GM23338 (cell line): ENCODE data around the gene LRBA. TPM values are rescaled to one million over a fixed set of nuclear protein-coding genes. Genes with fewer than 3 reads are reported as not detected.

ENCODE experiments used
- ATAC-seq: fragments of 200-7000 bp; cut with Tn5 transposase; 3 replicates; pipeline ENCODE4 v1.9.1; 2020
- DNase-seq: peaks from one replicate; pipeline ENCODE4 v3.0.0-alpha.2; 2015; ENCODE audit warnings: low spot score
- H2AFZ ChIP-seq: fragments of 200-600 bp; sonication (generic); 2 replicates; pipeline ENCODE4 v1.8.0; 2016; ENCODE audit warnings: antibody characterized with exemption, mild to moderate bottlenecking, moderate library complexity
- H3F3A ChIP-seq: fragments of 200-600 bp; sonication (generic); replicated peaks from 2 replicates; pipeline ENCODE4 v1.8.0; 2017; ENCODE audit warnings: antibody characterized with exemption, mixed run types, low read depth
- H3K27ac ChIP-seq: fragments of 200-600 bp; sonication (generic); 2 replicates; pipeline ENCODE4 v1.6.1; 2016; ENCODE audit warnings: low read depth
- H3K27me3 ChIP-seq: fragments of 200-600 bp; sonication (generic); 2 replicates; pipeline ENCODE4 v1.8.0; 2016; ENCODE audit warnings: mild to moderate bottlenecking, mixed run types, moderate library complexity; ENCODE audit not compliant: insufficient read depth
- H3K36me3 ChIP-seq: fragments of 200-600 bp; sonication (generic); 2 replicates; pipeline ENCODE4 v1.8.0; 2016; ENCODE audit warnings: mild to moderate bottlenecking; ENCODE audit not compliant: insufficient read depth
- H3K4me1 ChIP-seq: fragments of 200-600 bp; sonication (generic); 2 replicates; pipeline ENCODE4 v1.8.0; 2016; ENCODE audit warnings: mild to moderate bottlenecking, moderate library complexity; ENCODE audit not compliant: insufficient read depth
- H3K4me2 ChIP-seq: fragments of 200-600 bp; sonication (generic); 2 replicates; pipeline ENCODE4 v1.7.1; 2017; ENCODE audit warnings: mixed run types
- H3K4me3 ChIP-seq: fragments of 200-600 bp; sonication (generic); 2 replicates; pipeline ENCODE4 v1.6.1; 2016; ENCODE audit warnings: mixed run types
- H3K79me2 ChIP-seq: fragments of 200-600 bp; sonication (generic); replicated peaks from 2 replicates; pipeline ENCODE4 v1.8.0; 2017; ENCODE audit warnings: mild to moderate bottlenecking; ENCODE audit not compliant: insufficient read depth
- H3K9me2 ChIP-seq: fragments of 200-600 bp; sonication (generic); 2 replicates; pipeline ENCODE4 v1.8.0; 2017; ENCODE audit not compliant: insufficient read depth
- H4K20me1 ChIP-seq: fragments of 200-600 bp; sonication (generic); replicated peaks from 2 replicates; pipeline ENCODE4 v1.8.0; 2017; ENCODE audit warnings: mild to moderate bottlenecking; ENCODE audit not compliant: insufficient read depth
- H3K27ac Mint-ChIP-seq: 2 replicates; pipeline ENCODE4 v1.8.0; 2020; ENCODE audit warnings: inconsistent platforms, mild to moderate bottlenecking, moderate library complexity, mixed read lengths
- H3K27me3 Mint-ChIP-seq: 3 replicates; pipeline ENCODE4 v1.8.0; 2022; ENCODE audit warnings: low read depth, mild to moderate bottlenecking, moderate library complexity, mixed read lengths, inconsistent platforms; ENCODE audit not compliant: insufficient read depth, poor library complexity
- H3K36me3 Mint-ChIP-seq: 3 replicates; pipeline ENCODE4 v1.8.0; 2021; ENCODE audit warnings: low read depth, mild to moderate bottlenecking, inconsistent platforms, moderate library complexity, mixed read lengths
- H3K4me1 Mint-ChIP-seq: 3 replicates; pipeline ENCODE4 v1.8.0; 2020; ENCODE audit warnings: mild to moderate bottlenecking, inconsistent platforms, mixed read lengths
- H3K4me3 Mint-ChIP-seq: 3 replicates; pipeline ENCODE4 v1.8.0; 2021; ENCODE audit warnings: moderate library complexity, mild to moderate bottlenecking, inconsistent platforms, mixed read lengths
- H3K9me3 Mint-ChIP-seq: 3 replicates; pipeline ENCODE4 v1.8.0; 2020; ENCODE audit warnings: moderate library complexity, mild to moderate bottlenecking, inconsistent platforms, mixed read lengths
- CREB1 ChIP-seq: fragments of 250-450 bp; sonication (Bioruptor Pico); IDR thresholded peaks from 2 replicates; pipeline ENCODE4 v1.5.0; 2020; ENCODE audit warnings: low read depth, mild to moderate bottlenecking, moderate library complexity
- EZH2 ChIP-seq: fragments of 200-600 bp; sonication (generic); IDR thresholded peaks from one replicate; pipeline ENCODE4 v1.8.0; 2017; ENCODE audit warnings: antibody characterized with exemption, mild to moderate bottlenecking, low read depth; ENCODE audit not compliant: unreplicated experiment
- JUNB ChIP-seq: IDR thresholded peaks from one replicate; pipeline ENCODE4 v1.6.1; 2016; ENCODE audit warnings: antibody characterized with exemption; ENCODE audit not compliant: unreplicated experiment
- STAT1 ChIP-seq: IDR thresholded peaks from one replicate; pipeline ENCODE4 v1.6.1; 2016; ENCODE audit warnings: antibody characterized with exemption; ENCODE audit not compliant: unreplicated experiment
- ZNF114 ChIP-seq: fragments of 250-450 bp; sonication (Bioruptor Pico); IDR thresholded peaks from 2 replicates; pipeline ENCODE4 v1.5.0; 2020; ENCODE audit warnings: mild to moderate bottlenecking, moderate library complexity
- ZNF331 ChIP-seq: fragments of 250-450 bp; sonication (Bioruptor Pico); IDR thresholded peaks from 2 replicates; pipeline ENCODE4 v1.5.0; 2020; ENCODE audit warnings: low read depth, mild to moderate bottlenecking, moderate library complexity
- polyA plus RNA-seq: library from polyadenylated mRNA; unstranded; fragments of >200 nt; fragmentation: Nextera tagmentation; extraction: Ambion mirVana; gene quantifications from 2 replicates; pipeline ENCODE4 v1.2.1, GENCODE V29; 2016
- total RNA-seq: library from RNA; depleted of rRNA; stranded (reverse); fragments of >200 nt; shearing (Covaris generic); gene quantifications from 2 replicates; pipeline ENCODE4 v1.2.3, GENCODE V29; 2014
- TF ChIP-seq, protein P1 (sequence below), 2 experiments: fragments of 200-600 bp in 1 of 2; sonication (generic) in 1 of 2; conservative IDR thresholded peaks; 2 replicates each; pipeline versions ENCODE4 v1.5.1 to v1.6.1; 2016 to 2017; ENCODE audit warnings: antibody characterized with exemption in 2 of 2, low read depth in 2 of 2, mild to moderate bottlenecking in 2 of 2, moderate library complexity in 1 of 2
- TF ChIP-seq, protein P2 (sequence below): IDR thresholded peaks from 2 replicates; pipeline ENCODE4 v1.6.1; 2016; ENCODE audit warnings: antibody characterized with exemption
- TF ChIP-seq, protein P3 (sequence below): IDR thresholded peaks from one replicate; pipeline ENCODE4 v1.6.1; 2018; ENCODE audit warnings: antibody characterized with exemption; ENCODE audit not compliant: unreplicated experiment

Gene LRBA
- total and polyA plus RNA-seq, 2 experiments from 2014 or later = 23.3 to 126 TPM

DNA sequence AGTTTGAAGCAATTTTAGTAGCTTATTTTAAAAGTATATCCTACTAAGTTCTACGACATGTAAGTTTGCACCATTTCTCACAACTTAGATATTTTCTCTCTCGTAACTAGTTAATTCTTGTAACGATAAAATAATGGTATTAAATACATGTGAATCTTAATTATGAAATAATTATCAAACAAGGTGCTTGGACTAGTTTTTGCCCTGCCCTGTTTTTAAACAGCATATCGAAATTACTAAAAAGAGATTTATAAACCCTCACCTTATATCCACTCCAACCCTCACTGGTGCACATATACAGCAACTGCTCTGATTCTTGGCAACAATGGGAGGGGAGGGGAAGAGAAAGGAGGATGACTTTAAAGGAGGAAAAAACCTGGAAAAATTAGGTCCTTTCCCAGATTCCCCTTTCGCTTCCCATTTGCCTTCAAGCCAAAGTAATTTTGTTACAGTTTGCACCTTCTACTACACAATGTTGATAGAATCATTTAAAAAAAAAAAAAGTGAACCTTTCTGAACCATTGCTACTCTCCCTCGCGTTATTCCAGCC lies 434.0 kb downstream of the LRBA start:
- Histone ChIP-seq H2AFZ (no peak overlapping the region), H3K36me3 (no peaks in the 10 kb centered on the region), H3K4me1 (peaks cover 42% of the 10 kb centered on the region), H3K9me2 (no peaks in the 10 kb centered on the region), H3K4me2 (peak overlapping the region; percentile 92), H3K79me2 (no peaks in the 10 kb centered on the region), H3K4me3 (peak overlapping the region; percentile 65), H3K27me3 (peaks cover 85% of the 10 kb centered on the region), H4K20me1 (peaks cover 26% of the 10 kb centered on the region), H3F3A (no peaks in the 10 kb centered on the region), H3K27ac (no peak overlapping the region)
- H3K9me3 Mint-ChIP-seq = no peaks in the 10 kb centered on the region
- TF ChIP-seq ZNF114 (CRISPR knock-in tag) = no peak
- TF ChIP-seq CREB1 = no peak
- TF ChIP-seq, protein P1, sequence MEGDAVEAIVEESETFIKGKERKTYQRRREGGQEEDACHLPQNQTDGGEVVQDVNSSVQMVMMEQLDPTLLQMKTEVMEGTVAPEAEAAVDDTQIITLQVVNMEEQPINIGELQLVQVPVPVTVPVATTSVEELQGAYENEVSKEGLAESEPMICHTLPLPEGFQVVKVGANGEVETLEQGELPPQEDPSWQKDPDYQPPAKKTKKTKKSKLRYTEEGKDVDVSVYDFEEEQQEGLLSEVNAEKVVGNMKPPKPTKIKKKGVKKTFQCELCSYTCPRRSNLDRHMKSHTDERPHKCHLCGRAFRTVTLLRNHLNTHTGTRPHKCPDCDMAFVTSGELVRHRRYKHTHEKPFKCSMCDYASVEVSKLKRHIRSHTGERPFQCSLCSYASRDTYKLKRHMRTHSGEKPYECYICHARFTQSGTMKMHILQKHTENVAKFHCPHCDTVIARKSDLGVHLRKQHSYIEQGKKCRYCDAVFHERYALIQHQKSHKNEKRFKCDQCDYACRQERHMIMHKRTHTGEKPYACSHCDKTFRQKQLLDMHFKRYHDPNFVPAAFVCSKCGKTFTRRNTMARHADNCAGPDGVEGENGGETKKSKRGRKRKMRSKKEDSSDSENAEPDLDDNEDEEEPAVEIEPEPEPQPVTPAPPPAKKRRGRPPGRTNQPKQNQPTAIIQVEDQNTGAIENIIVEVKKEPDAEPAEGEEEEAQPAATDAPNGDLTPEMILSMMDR (conservative IDR thresholded peaks at IDR 0.05; ENCODE audit: low read depth in 2 of 2) = no peak
- TF ChIP-seq, protein P2, sequence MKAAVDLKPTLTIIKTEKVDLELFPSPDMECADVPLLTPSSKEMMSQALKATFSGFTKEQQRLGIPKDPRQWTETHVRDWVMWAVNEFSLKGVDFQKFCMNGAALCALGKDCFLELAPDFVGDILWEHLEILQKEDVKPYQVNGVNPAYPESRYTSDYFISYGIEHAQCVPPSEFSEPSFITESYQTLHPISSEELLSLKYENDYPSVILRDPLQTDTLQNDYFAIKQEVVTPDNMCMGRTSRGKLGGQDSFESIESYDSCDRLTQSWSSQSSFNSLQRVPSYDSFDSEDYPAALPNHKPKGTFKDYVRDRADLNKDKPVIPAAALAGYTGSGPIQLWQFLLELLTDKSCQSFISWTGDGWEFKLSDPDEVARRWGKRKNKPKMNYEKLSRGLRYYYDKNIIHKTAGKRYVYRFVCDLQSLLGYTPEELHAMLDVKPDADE = no peak
- TF ChIP-seq, protein P3, sequence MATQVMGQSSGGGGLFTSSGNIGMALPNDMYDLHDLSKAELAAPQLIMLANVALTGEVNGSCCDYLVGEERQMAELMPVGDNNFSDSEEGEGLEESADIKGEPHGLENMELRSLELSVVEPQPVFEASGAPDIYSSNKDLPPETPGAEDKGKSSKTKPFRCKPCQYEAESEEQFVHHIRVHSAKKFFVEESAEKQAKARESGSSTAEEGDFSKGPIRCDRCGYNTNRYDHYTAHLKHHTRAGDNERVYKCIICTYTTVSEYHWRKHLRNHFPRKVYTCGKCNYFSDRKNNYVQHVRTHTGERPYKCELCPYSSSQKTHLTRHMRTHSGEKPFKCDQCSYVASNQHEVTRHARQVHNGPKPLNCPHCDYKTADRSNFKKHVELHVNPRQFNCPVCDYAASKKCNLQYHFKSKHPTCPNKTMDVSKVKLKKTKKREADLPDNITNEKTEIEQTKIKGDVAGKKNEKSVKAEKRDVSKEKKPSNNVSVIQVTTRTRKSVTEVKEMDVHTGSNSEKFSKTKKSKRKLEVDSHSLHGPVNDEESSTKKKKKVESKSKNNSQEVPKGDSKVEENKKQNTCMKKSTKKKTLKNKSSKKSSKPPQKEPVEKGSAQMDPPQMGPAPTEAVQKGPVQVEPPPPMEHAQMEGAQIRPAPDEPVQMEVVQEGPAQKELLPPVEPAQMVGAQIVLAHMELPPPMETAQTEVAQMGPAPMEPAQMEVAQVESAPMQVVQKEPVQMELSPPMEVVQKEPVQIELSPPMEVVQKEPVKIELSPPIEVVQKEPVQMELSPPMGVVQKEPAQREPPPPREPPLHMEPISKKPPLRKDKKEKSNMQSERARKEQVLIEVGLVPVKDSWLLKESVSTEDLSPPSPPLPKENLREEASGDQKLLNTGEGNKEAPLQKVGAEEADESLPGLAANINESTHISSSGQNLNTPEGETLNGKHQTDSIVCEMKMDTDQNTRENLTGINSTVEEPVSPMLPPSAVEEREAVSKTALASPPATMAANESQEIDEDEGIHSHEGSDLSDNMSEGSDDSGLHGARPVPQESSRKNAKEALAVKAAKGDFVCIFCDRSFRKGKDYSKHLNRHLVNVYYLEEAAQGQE = no peak
- no peak for TF ChIP-seq STAT1
- TF ChIP-seq ZNF331 (CRISPR knock-in tag) = no peak
- TF ChIP-seq JUNB = no peak
- no peak for TF ChIP-seq EZH2
- peaks cover 48% of the 10 kb centered on the region for H3K4me1 Mint-ChIP-seq
- H3K4me3 Mint-ChIP-seq = peak overlapping the region; percentile 87
- H3K27me3 Mint-ChIP-seq = peaks cover 66% of the 10 kb centered on the region
- DNase-seq = no peak
- H3K27ac Mint-ChIP-seq = no peak overlapping the region
- no peaks in the 10 kb centered on the region for H3K36me3 Mint-ChIP-seq
- no peak for ATAC-seq

DNA sequence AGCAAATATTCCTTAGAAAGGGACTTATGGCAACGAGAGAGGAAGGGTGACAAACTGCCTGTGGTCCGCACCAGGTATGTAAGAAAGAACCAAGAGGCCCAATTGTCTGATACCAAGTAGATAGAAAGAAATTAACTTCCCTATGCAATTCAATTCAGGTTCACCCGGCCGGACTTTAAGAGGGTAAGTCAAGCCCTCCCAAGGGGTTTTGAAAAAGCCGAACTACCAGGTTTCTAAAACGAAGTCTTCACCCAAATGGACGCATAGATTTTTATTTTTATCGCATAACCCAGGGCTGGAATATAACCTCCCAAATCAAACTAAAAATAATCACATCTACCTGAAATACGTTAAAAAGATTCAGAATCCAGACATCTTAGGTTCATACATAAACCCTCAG lies 434.8 kb downstream of the LRBA start:
- H3F3A ChIP-seq = no peaks in the 10 kb centered on the region
- peak overlapping the region; percentile 67 for H3K4me3 ChIP-seq
- Mint-ChIP-seq H3K4me3 (peak overlapping the region; percentile 80), H3K9me3 (no peaks in the 10 kb centered on the region), H3K27me3 (peaks cover 62% of the 10 kb centered on the region), H3K27ac (no peak overlapping the region), H3K4me1 (peaks cover 39% of the 10 kb centered on the region), H3K36me3 (no peaks in the 10 kb centered on the region)
- peak overlapping the region; percentile 92 for H3K4me2 ChIP-seq
- DNase-seq (peak; percentile 8), ATAC-seq (no peak)
- H3K27me3 ChIP-seq = peaks cover 77% of the 10 kb centered on the region
- H3K36me3 ChIP-seq = no peaks in the 10 kb centered on the region
- no peak overlapping the region for H2AFZ ChIP-seq
- H3K4me1 ChIP-seq = peaks cover 34% of the 10 kb centered on the region
- no peak overlapping the region for H3K27ac ChIP-seq
- no peaks in the 10 kb centered on the region for H3K9me2 ChIP-seq
- H4K20me1 ChIP-seq = peaks cover 19% of the 10 kb centered on the region
- H3K79me2 ChIP-seq = no peaks in the 10 kb centered on the region
- TF ChIP-seq JUNB = no peak
